ENCODE measurements around the gene SNPH. TPM values are rescaled to one million over a fixed set of nuclear protein-coding genes. Genes with fewer than 3 reads are reported as not detected.
A peak's percentile ranks its signal among the peaks of the same experiment; 100 is the strongest.

Gene SNPH
- total RNA-seq, 2 experiments from 2014 or later, result 12.8 to 13.0 TPM

DNA sequence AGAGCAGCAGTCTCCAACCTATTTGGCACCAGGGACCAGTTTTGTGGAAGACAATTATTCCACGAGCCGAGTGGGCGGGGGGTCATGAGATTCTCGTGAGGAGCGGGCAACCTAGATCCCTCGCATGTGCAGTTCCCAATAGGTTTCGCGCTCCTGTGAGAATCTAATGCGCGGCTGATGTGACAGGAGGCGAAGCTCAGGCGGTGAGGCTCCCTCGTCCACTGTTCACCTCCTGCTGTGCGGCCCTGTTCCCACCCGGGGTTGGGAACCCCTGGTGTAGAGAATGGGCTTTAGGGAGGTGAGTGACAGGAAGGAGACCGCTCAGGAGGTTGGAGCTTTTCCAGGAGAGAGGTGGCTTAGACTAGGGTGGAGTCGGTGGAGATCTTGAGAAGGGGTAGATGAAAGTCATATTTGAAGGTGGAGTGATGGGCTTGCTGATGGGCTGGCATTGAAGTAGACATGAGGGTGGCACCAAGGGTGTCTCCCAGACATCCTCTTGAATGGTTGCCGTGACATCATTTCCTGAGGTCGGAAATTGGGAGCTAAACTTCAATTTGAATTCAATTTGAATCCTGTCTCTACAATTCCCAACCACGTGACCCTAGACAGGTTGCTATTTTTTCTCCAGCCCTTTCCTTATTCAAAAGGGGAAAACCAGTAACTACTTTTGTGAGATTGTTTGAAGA lies 41.7 kb upstream of the SNPH start:
- Histone ChIP-seq H3K4me3 (ENCODE audit: low read length) (no peak overlapping the region), H3K36me3 (ENCODE audit: insufficient read depth, low read length) (no peaks in the 10 kb centered on the region), H3K27me3 (ENCODE audit: control insufficient read depth in 1 of 2, insufficient read depth in 2 of 2, low read length in 2 of 2) (peaks cover 0 to 5% of the 10 kb centered on the region in 2 experiments), H3K4me1 (ENCODE audit: insufficient read depth, low read length) (peaks cover 18% of the 10 kb centered on the region), H3K9me3 (ENCODE audit: control insufficient read depth in 1 of 2, insufficient read depth in 1 of 2, low read length in 2 of 2) (peaks cover 0 to 12% of the 10 kb centered on the region in 2 experiments), H3K27ac (ENCODE audit: low read depth in 1 of 2, low read length in 2 of 2) (no peak overlapping the region)
- DNase-seq, result peak in 3 of 14 experiments; percentile 16 to 56 (median 34)
- no peaks in the 10 kb centered on the region for H3K36me3 Mint-ChIP-seq (ENCODE audit: low read depth)
- CTCF ChIA-PET, result interaction anchor here (5.6 kb wide), 1 partner anchor 11 kb away, joined by 20 read pairs; no protein-coding TSS in a partner anchor
- H3K9me3 Mint-ChIP-seq, result peaks cover 3% of the 10 kb centered on the region
- H3K4me1 Mint-ChIP-seq (ENCODE audit: low read depth), result peaks cover 19% of the 10 kb centered on the region
- POLR2A ChIA-PET, result interaction anchor here (0.6 to 0.8 kb wide), 2 partner anchors 101 to 335 kb away, joined by 3 to 5 read pairs; no protein-coding TSS in a partner anchor
- peak overlapping the region; percentile 25 for H3K27ac Mint-ChIP-seq
- ATAC-seq (ENCODE audit: poor library complexity), result no peak
- intact Hi-C loops (cut with DNase I, micrococcal nuclease), result loop anchor here in 1 of 2 experiments (2.0 to 10.0 kb wide), 4 partner anchors 98 to 880 kb away; partner anchors contain the start of genes FAM110A, NSFL1C and STK35
- peaks cover 8% of the 10 kb centered on the region for H3K27me3 Mint-ChIP-seq
- H3K4me3 Mint-ChIP-seq, result peak overlapping the region; percentile 47
- TF ChIP-seq, protein P1, sequence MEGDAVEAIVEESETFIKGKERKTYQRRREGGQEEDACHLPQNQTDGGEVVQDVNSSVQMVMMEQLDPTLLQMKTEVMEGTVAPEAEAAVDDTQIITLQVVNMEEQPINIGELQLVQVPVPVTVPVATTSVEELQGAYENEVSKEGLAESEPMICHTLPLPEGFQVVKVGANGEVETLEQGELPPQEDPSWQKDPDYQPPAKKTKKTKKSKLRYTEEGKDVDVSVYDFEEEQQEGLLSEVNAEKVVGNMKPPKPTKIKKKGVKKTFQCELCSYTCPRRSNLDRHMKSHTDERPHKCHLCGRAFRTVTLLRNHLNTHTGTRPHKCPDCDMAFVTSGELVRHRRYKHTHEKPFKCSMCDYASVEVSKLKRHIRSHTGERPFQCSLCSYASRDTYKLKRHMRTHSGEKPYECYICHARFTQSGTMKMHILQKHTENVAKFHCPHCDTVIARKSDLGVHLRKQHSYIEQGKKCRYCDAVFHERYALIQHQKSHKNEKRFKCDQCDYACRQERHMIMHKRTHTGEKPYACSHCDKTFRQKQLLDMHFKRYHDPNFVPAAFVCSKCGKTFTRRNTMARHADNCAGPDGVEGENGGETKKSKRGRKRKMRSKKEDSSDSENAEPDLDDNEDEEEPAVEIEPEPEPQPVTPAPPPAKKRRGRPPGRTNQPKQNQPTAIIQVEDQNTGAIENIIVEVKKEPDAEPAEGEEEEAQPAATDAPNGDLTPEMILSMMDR (IDR thresholded peaks at IDR 0.05), result no peak

DNA sequence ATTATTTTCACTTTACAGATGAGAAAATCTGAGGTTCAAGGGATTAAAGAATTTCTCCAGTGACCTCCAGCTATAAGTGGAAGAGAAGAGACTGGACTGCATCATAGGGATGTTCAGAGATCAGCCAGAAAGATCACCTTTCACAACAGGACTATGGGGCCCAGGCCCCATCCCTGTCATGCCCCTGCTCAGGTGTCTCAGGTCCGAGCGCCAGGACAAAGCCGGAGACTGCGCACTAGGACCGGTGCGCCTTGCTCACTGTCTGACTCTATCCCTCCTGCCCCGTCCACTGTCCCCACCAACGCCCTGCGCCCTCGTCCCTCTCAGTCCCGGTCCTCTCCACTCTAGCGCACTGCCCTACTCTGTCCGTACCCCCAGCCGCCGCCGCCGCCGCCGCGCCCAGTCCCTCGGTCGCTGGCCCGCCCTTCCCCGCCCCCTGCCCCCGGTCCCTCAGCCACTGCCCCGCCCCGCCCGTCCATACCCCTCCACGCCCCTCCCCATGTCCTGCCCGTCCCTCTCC lies 40.8 kb upstream of the SNPH start:
- H3K4me3 ChIP-seq (ENCODE audit: low read length), result peak overlapping the region; percentile 45
- Mint-ChIP-seq H3K9me3 (peaks cover 3% of the 10 kb centered on the region), H3K27ac (no peak overlapping the region), H3K27me3 (peaks cover 16% of the 10 kb centered on the region), H3K4me3 (peak overlapping the region; percentile 82), H3K36me3 (ENCODE audit: low read depth) (no peaks in the 10 kb centered on the region), H3K4me1 (ENCODE audit: low read depth) (peaks cover 19% of the 10 kb centered on the region)
- peaks cover 0 to 13% of the 10 kb centered on the region in 2 experiments for H3K27me3 ChIP-seq (ENCODE audit: control insufficient read depth in 1 of 2, insufficient read depth in 2 of 2, low read length in 2 of 2)
- no peaks in the 10 kb centered on the region for H3K36me3 ChIP-seq (ENCODE audit: insufficient read depth, low read length)
- peaks cover 0 to 12% of the 10 kb centered on the region in 2 experiments for H3K9me3 ChIP-seq (ENCODE audit: control insufficient read depth in 1 of 2, insufficient read depth in 1 of 2, low read length in 2 of 2)
- DNase-seq (no peak), ATAC-seq (ENCODE audit: poor library complexity) (no peak)
- peak overlapping the region in 1 of 2 donors; percentile 22 for H3K27ac ChIP-seq (ENCODE audit: low read depth in 1 of 2, low read length in 2 of 2)
- CTCF ChIA-PET, result interaction anchor here (1.2 to 5.6 kb wide), 2 partner anchors 12 to 40 kb away, joined by 4 to 20 read pairs; no protein-coding TSS in a partner anchor
- intact Hi-C loops (cut with DNase I, micrococcal nuclease), result loop anchor here (2.0 to 10.0 kb wide), 4 partner anchors 42 to 879 kb away; partner anchors contain the start of genes NSFL1C (in 1 of the 2), SNPH (in 1 of the 2) and STK35 (in 1 of the 2)
- POLR2A ChIA-PET, result interaction anchor here (0.7 to 1.8 kb wide), 7 partner anchors 8 to 100 kb away, joined by 3 to 8 read pairs (median 3); partner anchors contain the start of gene SNPH
- H3K4me1 ChIP-seq (ENCODE audit: insufficient read depth, low read length), result peaks cover 18% of the 10 kb centered on the region
- TF ChIP-seq, protein P1 (IDR thresholded peaks at IDR 0.05), result no peak

Measured in CD4-positive, alpha-beta T cell (primary cell).